CD4-positive, alpha-beta memory T cell (primary cell): Measurements from ENCODE around the gene CACNG1. TPM values are rescaled to one million over a fixed set of nuclear protein-coding genes. Genes with fewer than 3 reads are reported as not detected.
"Not testable (repeated sequence)": the region's sequence is repeated elsewhere in the genome, so short reads cannot be mapped to it uniquely, and the experiment has no call there.

Experiments
- CTCF ChIA-PET: fragments of 350-600 bp; sonication (Branson Sonifier 250); formaldehyde crosslinking; loops from one replicate; lab custom pipeline; 2021; ENCODE audit warnings: inconsistent platforms; ENCODE audit not compliant: partially characterized antibody; lab: Charles Lee
- POLR2A ChIA-PET: fragments of 350-600 bp; sonication (Branson Sonifier 250); formaldehyde crosslinking; loops from one replicate; lab custom pipeline; 2021; ENCODE audit not compliant: partially characterized antibody; lab: Charles Lee
- DNase-seq, 5 donors: peaks; one replicate each; pipeline versions ENCODE4 v3.0.0 to v3.0.0-alpha.2; 2020 to 2022; ENCODE audit warnings: mixed read lengths in 1 of 5
- H3K27ac ChIP-seq: one replicate; pipeline ENCODE4 v1.7.0; 2013; ENCODE audit warnings: low read depth, low read length
- H3K27me3 ChIP-seq: 2 replicates; pipeline ENCODE4 v1.7.0; 2013; ENCODE audit warnings: mild to moderate bottlenecking, low read length, moderate library complexity; ENCODE audit not compliant: insufficient read depth
- H3K36me3 ChIP-seq: 2 replicates; pipeline ENCODE4 v1.7.0; 2013; ENCODE audit warnings: mild to moderate bottlenecking, low read length, moderate library complexity; ENCODE audit not compliant: insufficient read depth
- H3K4me1 ChIP-seq: 2 replicates; pipeline ENCODE4 v1.7.0; 2013; ENCODE audit warnings: mild to moderate bottlenecking, low read length, moderate library complexity; ENCODE audit not compliant: insufficient read depth
- H3K4me3 ChIP-seq, 2 donors: one replicate each; pipeline ENCODE4 v1.7.0; 2013; ENCODE audit warnings: low read length in 2 of 2, mild to moderate bottlenecking in 1 of 2
- H3K9me3 ChIP-seq, 2 donors: one replicate each; pipeline ENCODE4 v1.7.0; 2013; ENCODE audit warnings: low read length in 2 of 2, control low read depth in 1 of 2; ENCODE audit not compliant: control insufficient read depth in 1 of 2
- H3K27ac Mint-ChIP-seq, 7 donors: one replicate each; pipeline ENCODE4 v1.8.0; 2020 to 2021; ENCODE audit warnings: mixed read lengths in 7 of 7, mild to moderate bottlenecking in 6 of 7, inconsistent platforms in 3 of 7, moderate library complexity in 3 of 7
- H3K27me3 Mint-ChIP-seq, 2 donors: one replicate each; pipeline ENCODE4 v1.8.0; 2020 to 2021; ENCODE audit warnings: mixed read lengths in 2 of 2
- H3K36me3 Mint-ChIP-seq, 2 donors: one replicate each; pipeline ENCODE4 v1.8.0; 2020 to 2021; ENCODE audit warnings: mixed read lengths in 2 of 2, inconsistent platforms in 1 of 2, mild to moderate bottlenecking in 1 of 2
- H3K4me1 Mint-ChIP-seq, 4 donors: one replicate each; pipeline ENCODE4 v1.8.0; 2020 to 2021; ENCODE audit warnings: mixed read lengths in 4 of 4, mild to moderate bottlenecking in 1 of 4
- H3K4me3 Mint-ChIP-seq, 8 donors: one replicate each; pipeline ENCODE4 v1.8.0; 2020 to 2021; ENCODE audit warnings: mixed read lengths in 8 of 8, mild to moderate bottlenecking in 7 of 8, moderate library complexity in 6 of 8, inconsistent platforms in 3 of 8
- H3K9me3 Mint-ChIP-seq, 8 donors: one replicate each; pipeline ENCODE4 v1.8.0; 2020 to 2021; ENCODE audit warnings: mixed read lengths in 8 of 8, mild to moderate bottlenecking in 5 of 8, inconsistent platforms in 3 of 8, moderate library complexity in 1 of 8
- intact Hi-C: fragments of 100-400 bp; cut with micrococcal nuclease; formaldehyde crosslinking; loops from one replicate; pipeline ENCODE4 v1.15.1; 2023
- polyA plus RNA-seq, 2 donors: library from polyadenylated mRNA; unstranded; fragments of 300-500 nt; fragmentation: Illumina TruSeq; gene quantifications; one replicate each; pipeline ENCODE4 v1.2.3, GENCODE V29; 2021
- total RNA-seq, 2 experiments: library from RNA; stranded (reverse); gene quantifications; one replicate each; pipeline ENCODE4 v1.2.3, GENCODE V29; 2021

The CACNG1 gene
- total and polyA plus RNA-seq, 4 experiments from 2014 or later, result not detected

DNA sequence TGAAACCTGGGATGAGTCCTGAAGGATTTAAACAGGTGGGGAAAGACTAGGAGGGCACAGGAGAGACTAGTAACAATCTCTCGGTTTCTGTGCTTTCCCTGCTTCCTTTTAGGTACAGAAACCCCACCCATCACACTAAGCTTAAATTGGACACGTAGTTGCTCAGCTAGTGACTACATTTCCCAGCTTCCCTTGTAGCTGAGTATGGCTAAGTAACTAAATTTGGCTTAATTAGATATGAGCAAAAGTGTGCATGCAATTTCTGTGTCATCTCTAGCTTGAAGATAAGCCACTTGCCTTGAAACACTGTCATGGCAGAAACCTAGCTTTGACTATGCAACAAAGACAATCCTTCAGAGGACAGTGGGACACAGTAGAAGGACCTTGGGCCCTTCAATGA, 36.5 kb downstream of the CACNG1 start:
- intact Hi-C loops, result loop anchor here (5.0 kb wide), 2 partner anchors 174 to 354 kb away; no protein-coding TSS in a partner anchor
- Histone ChIP-seq H3K9me3 (no peaks in the 10 kb centered on the region), H3K4me1 (peaks cover 26% of the 10 kb centered on the region), H3K4me3 (no peak overlapping the region), H3K27me3 (no peaks in the 10 kb centered on the region), H3K27ac (no peak overlapping the region), H3K36me3 (peaks cover 10% of the 10 kb centered on the region)
- peaks cover 28 to 44% of the 10 kb centered on the region in 2 donors for H3K36me3 Mint-ChIP-seq
- CTCF ChIA-PET, result interaction anchor here (0.6 kb wide), 1 partner anchor 46 kb away, joined by 3 read pairs; no protein-coding TSS in a partner anchor
- no peak for DNase-seq
- H3K27me3 Mint-ChIP-seq, result no peaks in the 10 kb centered on the region
- H3K9me3 Mint-ChIP-seq, result no peaks in the 10 kb centered on the region
- H3K27ac Mint-ChIP-seq, result peak overlapping the region in 3 of 7 donors; percentile 53 to 83 (median 53)
- H3K4me1 Mint-ChIP-seq, result peaks cover 12 to 28% (median 20%) of the 10 kb centered on the region in 4 donors
- POLR2A ChIA-PET, result interaction anchor here (2.0 kb wide), 1 partner anchor 11 kb away, joined by 6 read pairs; no protein-coding TSS in a partner anchor
- H3K4me3 Mint-ChIP-seq, result no peak overlapping the region

DNA sequence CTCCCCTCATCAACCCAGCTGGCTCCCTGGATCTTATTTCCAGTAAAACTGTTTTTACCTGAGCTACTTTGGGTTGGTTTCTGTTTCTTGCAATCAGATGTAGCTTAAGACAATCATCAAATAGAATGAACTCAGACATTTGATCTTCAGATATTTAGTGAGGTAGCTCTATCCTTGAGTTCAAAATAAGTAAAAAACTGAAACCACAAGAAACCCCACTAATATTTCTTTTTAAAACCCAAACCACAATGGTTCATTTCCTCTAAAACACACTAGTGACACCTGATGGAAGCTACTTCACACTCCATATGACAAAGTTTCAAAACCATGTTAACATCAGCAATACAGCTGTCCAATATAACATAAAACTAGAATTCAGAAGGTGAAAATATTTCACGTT, 37.8 kb downstream of the CACNG1 start:
- H3K27ac Mint-ChIP-seq, result peak overlapping the region; percentile 43 to 90 (median 67)
- H3K9me3 Mint-ChIP-seq, result no peaks in the 10 kb centered on the region
- H3K27me3 Mint-ChIP-seq, result no peaks in the 10 kb centered on the region
- peaks cover 26% of the 10 kb centered on the region for H3K4me1 ChIP-seq
- intact Hi-C loops, result loop anchor here (5.0 kb wide), 2 partner anchors 175 to 355 kb away; no protein-coding TSS in a partner anchor
- H3K4me3 ChIP-seq, result no peak overlapping the region
- peak in 4 of 5 donors; percentile 53 to 67 (median 60) for DNase-seq
- no peaks in the 10 kb centered on the region for H3K27me3 ChIP-seq
- H3K4me1 Mint-ChIP-seq, result peaks cover 15 to 31% (median 23%) of the 10 kb centered on the region in 4 donors
- H3K27ac ChIP-seq, result peak overlapping the region; percentile 21
- peaks cover 16% of the 10 kb centered on the region for H3K36me3 ChIP-seq
- peak overlapping the region in 7 of 8 donors; percentile 9 to 70 (median 45) for H3K4me3 Mint-ChIP-seq
- ChIA-PET POLR2A (interaction anchor here (0.8 to 2.0 kb wide), 3 partner anchors 10 to 14 kb away, joined by 3 to 6 read pairs (median 5); no protein-coding TSS in a partner anchor), CTCF (interaction anchor here (0.7 to 1.4 kb wide), 5 partner anchors 13 to 880 kb away, joined by 3 to 5 read pairs (median 3); no protein-coding TSS in a partner anchor)
- H3K9me3 ChIP-seq, result no peaks in the 10 kb centered on the region
- peaks cover 27 to 43% of the 10 kb centered on the region in 2 donors for H3K36me3 Mint-ChIP-seq

- H3K27ac Mint-ChIP-seq, result no peak overlapping the region
- Histone ChIP-seq H3K36me3 (peaks cover 11% of the 10 kb centered on the region), H3K4me1 (peaks cover 23% of the 10 kb centered on the region), H3K27ac (no peak overlapping the region), H3K9me3 (no peaks in the 10 kb centered on the region), H3K4me3 (no peak overlapping the region), H3K27me3 (no peaks in the 10 kb centered on the region)
- ChIA-PET CTCF (no interaction called here), POLR2A (no interaction called here)
- H3K27me3 Mint-ChIP-seq, result no peaks in the 10 kb centered on the region
- intact Hi-C loops, result no loop called here
- DNase-seq, result no peak
- H3K4me3 Mint-ChIP-seq, result no peak overlapping the region
- peaks cover 30 to 45% of the 10 kb centered on the region in 2 donors for H3K36me3 Mint-ChIP-seq
- peaks cover 20 to 41% (median 29%) of the 10 kb centered on the region in 4 donors for H3K4me1 Mint-ChIP-seq
- H3K9me3 Mint-ChIP-seq, result no peaks in the 10 kb centered on the region
Measured at GRCh38 chr17:67085406-67085805, 41.1 kb downstream of the CACNG1 start.

DNA sequence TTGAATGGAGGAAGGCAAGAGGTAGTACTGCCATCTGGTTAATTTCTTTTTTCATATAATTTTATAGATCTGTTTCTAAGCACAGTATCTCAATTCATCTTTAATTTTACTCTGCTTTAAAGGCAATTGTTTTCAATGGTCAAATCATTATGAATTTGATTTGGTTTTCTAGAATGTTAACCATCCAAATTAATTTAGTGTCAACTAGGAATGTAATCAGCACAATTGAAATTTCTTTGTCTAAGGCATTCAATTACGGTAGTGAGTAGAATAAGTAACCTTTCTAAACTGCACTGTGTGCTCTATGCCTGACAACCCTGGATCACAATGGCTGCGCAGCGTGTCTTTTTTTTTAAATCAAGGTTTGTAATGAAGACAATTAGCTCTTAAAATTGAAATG, 44.3 kb downstream of the CACNG1 start:
- Histone ChIP-seq H3K27me3 (no peaks in the 10 kb centered on the region), H3K27ac (no peak overlapping the region), H3K36me3 (peaks cover 11% of the 10 kb centered on the region), H3K4me1 (no peaks in the 10 kb centered on the region), H3K4me3 (no peak overlapping the region), H3K9me3 (no peaks in the 10 kb centered on the region)
- H3K27ac Mint-ChIP-seq, result no peak overlapping the region
- H3K9me3 Mint-ChIP-seq, result no peaks in the 10 kb centered on the region
- POLR2A ChIA-PET, result no interaction called here
- H3K27me3 Mint-ChIP-seq, result no peaks in the 10 kb centered on the region
- CTCF ChIA-PET, result no interaction called here
- H3K4me1 Mint-ChIP-seq, result peaks cover 18 to 38% (median 29%) of the 10 kb centered on the region in 4 donors
- DNase-seq, result no peak
- intact Hi-C loops, result no loop called here
- no peak overlapping the region for H3K4me3 Mint-ChIP-seq
- peaks cover 34 to 42% of the 10 kb centered on the region in 2 donors for H3K36me3 Mint-ChIP-seq

- Histone ChIP-seq H3K4me3 (no peak overlapping the region), H3K27ac (no peak overlapping the region), H3K27me3 (no peaks in the 10 kb centered on the region), H3K4me1 (peaks cover 6% of the 10 kb centered on the region), H3K36me3 (peaks cover 14% of the 10 kb centered on the region), H3K9me3 (no peaks in the 10 kb centered on the region)
- intact Hi-C loops, result no loop called here
- ChIA-PET POLR2A (no interaction called here), CTCF (no interaction called here)
- peak overlapping the region in 1 of 7 donors; percentile 51 for H3K27ac Mint-ChIP-seq
- no peaks in the 10 kb centered on the region for H3K27me3 Mint-ChIP-seq
- H3K36me3 Mint-ChIP-seq, result peaks cover 38 to 44% of the 10 kb centered on the region in 2 donors
- H3K9me3 Mint-ChIP-seq, result no peaks in the 10 kb centered on the region
- H3K4me1 Mint-ChIP-seq, result peaks cover 25 to 46% (median 34%) of the 10 kb centered on the region in 4 donors
- no peak overlapping the region for H3K4me3 Mint-ChIP-seq
- DNase-seq, result no peak
Measured at GRCh38 chr17:67090341-67090740, 46.0 kb downstream of the CACNG1 start.

- peaks cover 31 to 56% (median 41%) of the 10 kb centered on the region in 4 donors for H3K4me1 Mint-ChIP-seq
- intact Hi-C loops, result no loop called here
- H3K27me3 Mint-ChIP-seq, result no peaks in the 10 kb centered on the region
- no peaks in the 10 kb centered on the region for H3K27me3 ChIP-seq
- peaks cover 34 to 38% of the 10 kb centered on the region in 2 donors for H3K36me3 Mint-ChIP-seq
- peak overlapping the region in 1 of 7 donors; percentile 62 for H3K27ac Mint-ChIP-seq
- CTCF ChIA-PET, result no interaction called here
- no peaks in the 10 kb centered on the region for H3K9me3 ChIP-seq
- no peak for DNase-seq
- no peak overlapping the region for H3K4me3 Mint-ChIP-seq
- no peaks in the 10 kb centered on the region for H3K9me3 Mint-ChIP-seq
- H3K36me3 ChIP-seq, result peaks cover 3% of the 10 kb centered on the region
- POLR2A ChIA-PET, result interaction anchor here (2.0 kb wide), 1 partner anchor 11 kb away, joined by 6 read pairs; no protein-coding TSS in a partner anchor
- H3K4me1 ChIP-seq, result peaks cover 14% of the 10 kb centered on the region
- no peak overlapping the region for H3K27ac ChIP-seq
- H3K4me3 ChIP-seq, result no peak overlapping the region
Measured at GRCh38 chr17:67092291-67092690, 47.9 kb downstream of the CACNG1 start.

DNA sequence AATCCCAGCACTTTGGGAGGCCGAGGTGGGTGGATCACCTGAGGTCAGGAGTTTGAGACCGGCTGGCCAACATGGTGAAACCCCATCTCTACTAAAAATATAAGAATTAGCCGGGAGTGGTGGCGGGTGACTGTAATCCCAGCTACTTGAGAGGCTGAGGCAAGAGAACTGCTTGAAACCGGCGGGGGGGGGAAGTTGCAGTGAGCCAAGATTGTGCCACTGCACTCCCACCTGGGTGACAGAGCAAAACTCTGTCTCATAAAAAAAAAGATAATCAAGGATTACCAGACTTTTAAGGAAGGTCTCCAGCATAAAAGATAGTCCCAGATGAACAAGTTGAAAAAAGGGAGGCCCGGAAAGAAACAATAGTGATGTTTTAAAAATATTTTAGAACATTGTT, 48.4 kb downstream of the CACNG1 start:
- H3K27me3 ChIP-seq, CTCF ChIA-PET, DNase-seq, H3K9me3 Mint-ChIP-seq, H3K27me3 Mint-ChIP-seq, H3K4me3 ChIP-seq, H3K27ac ChIP-seq, H3K9me3 ChIP-seq, intact Hi-C loops, H3K4me3 Mint-ChIP-seq, H3K36me3 ChIP-seq: not testable (repeated sequence)
- H3K4me1 ChIP-seq, result peaks cover 15% of the 10 kb centered on the region
- peaks cover 32 to 34% of the 10 kb centered on the region in 2 donors for H3K36me3 Mint-ChIP-seq
- peaks cover 30 to 56% (median 43%) of the 10 kb centered on the region in 4 donors for H3K4me1 Mint-ChIP-seq
- POLR2A ChIA-PET, result interaction anchor here (2.0 kb wide), 1 partner anchor 11 kb away, joined by 6 read pairs; no protein-coding TSS in a partner anchor
- H3K27ac Mint-ChIP-seq, result peak overlapping the region in 1 of 7 donors; percentile 48
